Measurements from ENCODE around the gene TENM3. TPM values are rescaled to one million over a fixed set of nuclear protein-coding genes. Genes with fewer than 3 reads are reported as not detected.
A peak's percentile ranks its signal among the peaks of the same experiment; 100 is the strongest.

Gene TENM3
- total RNA-seq, 2 experiments from 2014 or later, result not detected

DNA sequence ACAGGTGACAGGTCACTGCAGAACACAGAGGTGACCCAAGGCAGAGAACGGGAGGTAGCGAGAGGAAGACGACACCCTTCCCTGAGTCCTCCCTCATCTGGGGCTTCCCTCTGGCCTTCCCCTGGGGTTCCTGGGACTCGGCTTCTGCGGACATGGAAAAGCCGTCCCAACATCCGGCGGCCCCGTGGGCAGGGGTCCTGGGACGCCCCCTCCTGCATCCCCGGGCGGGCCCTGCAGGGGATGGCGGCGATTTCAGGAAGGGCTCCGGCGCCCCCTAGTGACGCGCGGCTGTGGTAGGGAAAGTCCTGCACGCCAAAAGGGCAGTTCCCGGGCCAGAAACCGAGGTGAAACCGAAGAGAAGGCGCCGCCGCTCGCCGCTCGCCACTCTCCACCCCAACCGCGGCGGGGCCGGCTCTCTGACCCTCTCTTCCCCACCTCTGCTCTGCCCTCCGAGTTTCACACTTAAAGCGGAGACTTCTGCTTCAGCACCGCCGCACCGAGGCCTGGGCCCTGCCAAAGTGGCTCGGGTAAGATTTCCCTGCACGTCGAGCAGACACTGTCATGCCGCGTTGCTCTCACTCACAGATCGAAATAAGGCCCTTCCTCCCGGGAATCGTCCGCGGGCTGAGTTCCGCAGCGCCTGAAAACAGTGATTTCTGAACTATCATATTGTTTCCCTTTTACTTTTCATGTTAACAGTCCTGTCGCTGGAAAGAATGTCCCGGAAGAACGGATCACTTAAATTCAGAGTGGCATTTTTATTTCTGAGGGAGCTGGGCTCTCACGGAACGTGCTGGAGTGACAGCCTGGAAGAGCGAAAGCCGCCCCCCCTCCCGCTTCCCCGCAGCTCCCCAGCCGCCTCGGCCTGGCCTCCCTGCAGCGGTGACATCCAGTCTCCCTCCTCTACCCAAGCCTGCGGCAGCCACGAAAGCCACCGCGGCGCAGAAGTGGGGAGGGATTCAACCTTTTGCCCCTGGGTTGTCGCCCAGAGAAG is 563.4 kb downstream of the TENM3 start:
- ChIA-PET POLR2A (interaction anchor here (0.6 kb wide), 1 partner anchor 324 kb away, joined by 3 read pairs; no protein-coding TSS in a partner anchor), CTCF (ENCODE audit: unreplicated experiment) (interaction anchor here (0.6 kb wide), 1 partner anchor 609 kb away, joined by 3 read pairs; no protein-coding TSS in a partner anchor)
- BruUV-seq (replicated peaks), result no TSS peak
- Histone ChIP-seq H4K20me1 (ENCODE audit: insufficient read depth, low read length) (no peaks in the 10 kb centered on the region), H2AFZ (ENCODE audit: low read length) (no peak overlapping the region), H3K79me2 (ENCODE audit: insufficient read depth, low read depth, low read length) (no peaks in the 10 kb centered on the region), H3K27ac (ENCODE audit: low read depth, low read length, poor library complexity, severe bottlenecking) (no peak overlapping the region), H3K4me2 (ENCODE audit: low read length) (no peak overlapping the region), H3K36me3 (ENCODE audit: insufficient read depth, low read length) (no peaks in the 10 kb centered on the region), H3K4me3 (ENCODE audit: low read depth, low read length, poor library complexity, severe bottlenecking) (no peak overlapping the region), H3K4me1 (ENCODE audit: insufficient read depth, low read length, poor library complexity, severe bottlenecking) (no peaks in the 10 kb centered on the region), H3K9me2 (ENCODE audit: insufficient read depth, low read length) (no peaks in the 10 kb centered on the region), H3K9me3 (ENCODE audit: low read length) (no peaks in the 10 kb centered on the region)
- peak; percentile 37 for DNase-seq (ENCODE audit: low spot score)
- intact Hi-C loops (cut with micrococcal nuclease; ENCODE audit: unreplicated experiment), result loop anchor here (5.0 kb wide), 1 partner anchor 329 kb away; no protein-coding TSS in a partner anchor
- no peak for TF ChIP-seq EZH2phosphoT487 (IDR thresholded peaks at IDR 0.05; ENCODE audit: borderline replicate concordance, low read depth, low read length)
- TF ChIP-seq, protein P1, sequence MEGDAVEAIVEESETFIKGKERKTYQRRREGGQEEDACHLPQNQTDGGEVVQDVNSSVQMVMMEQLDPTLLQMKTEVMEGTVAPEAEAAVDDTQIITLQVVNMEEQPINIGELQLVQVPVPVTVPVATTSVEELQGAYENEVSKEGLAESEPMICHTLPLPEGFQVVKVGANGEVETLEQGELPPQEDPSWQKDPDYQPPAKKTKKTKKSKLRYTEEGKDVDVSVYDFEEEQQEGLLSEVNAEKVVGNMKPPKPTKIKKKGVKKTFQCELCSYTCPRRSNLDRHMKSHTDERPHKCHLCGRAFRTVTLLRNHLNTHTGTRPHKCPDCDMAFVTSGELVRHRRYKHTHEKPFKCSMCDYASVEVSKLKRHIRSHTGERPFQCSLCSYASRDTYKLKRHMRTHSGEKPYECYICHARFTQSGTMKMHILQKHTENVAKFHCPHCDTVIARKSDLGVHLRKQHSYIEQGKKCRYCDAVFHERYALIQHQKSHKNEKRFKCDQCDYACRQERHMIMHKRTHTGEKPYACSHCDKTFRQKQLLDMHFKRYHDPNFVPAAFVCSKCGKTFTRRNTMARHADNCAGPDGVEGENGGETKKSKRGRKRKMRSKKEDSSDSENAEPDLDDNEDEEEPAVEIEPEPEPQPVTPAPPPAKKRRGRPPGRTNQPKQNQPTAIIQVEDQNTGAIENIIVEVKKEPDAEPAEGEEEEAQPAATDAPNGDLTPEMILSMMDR (conservative IDR thresholded peaks at IDR 0.05; ENCODE audit: low read length), result peak; percentile 78

DNA sequence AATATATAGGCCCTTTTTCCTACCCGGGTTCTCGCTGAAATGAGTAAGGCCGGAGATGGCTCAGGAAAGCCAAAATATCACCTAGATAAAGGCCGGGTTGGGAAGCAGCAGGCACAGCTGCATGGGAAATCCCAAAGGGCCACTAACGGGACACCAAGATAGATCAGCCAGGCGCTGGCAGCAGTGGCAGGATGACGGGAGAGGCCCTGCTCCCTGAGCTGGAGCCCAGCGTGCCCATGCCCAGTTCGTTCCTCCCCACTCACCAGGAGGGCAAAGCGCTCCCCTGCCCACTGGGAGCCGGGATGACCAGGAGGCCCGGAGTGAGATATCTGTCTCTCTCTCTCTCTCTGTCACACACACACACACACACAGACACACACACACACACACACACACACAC is 564.1 kb downstream of the TENM3 start:
- no peaks in the 10 kb centered on the region for H3K9me3 ChIP-seq (ENCODE audit: low read length)
- H3K4me3 ChIP-seq (ENCODE audit: low read depth, low read length, poor library complexity, severe bottlenecking), result no peak overlapping the region
- H3K9me2 ChIP-seq (ENCODE audit: insufficient read depth, low read length), result no peaks in the 10 kb centered on the region
- H3K4me2 ChIP-seq (ENCODE audit: low read length), result no peak overlapping the region
- BruUV-seq (replicated peaks), result no TSS peak
- intact Hi-C loops (cut with micrococcal nuclease; ENCODE audit: unreplicated experiment), result loop anchor here (5.0 kb wide), 1 partner anchor 330 kb away; no protein-coding TSS in a partner anchor
- no peak for DNase-seq (ENCODE audit: low spot score)
- H4K20me1 ChIP-seq (ENCODE audit: insufficient read depth, low read length), result no peaks in the 10 kb centered on the region
- H2AFZ ChIP-seq (ENCODE audit: low read length), result no peak overlapping the region
- no peak for TF ChIP-seq EZH2phosphoT487 (IDR thresholded peaks at IDR 0.05; ENCODE audit: borderline replicate concordance, low read depth, low read length)
- TF ChIP-seq, protein P1 (conservative IDR thresholded peaks at IDR 0.05; ENCODE audit: low read length), result no peak
- ChIA-PET POLR2A (no interaction called here), CTCF (ENCODE audit: unreplicated experiment) (no interaction called here)
- no peaks in the 10 kb centered on the region for H3K4me1 ChIP-seq (ENCODE audit: insufficient read depth, low read length, poor library complexity, severe bottlenecking)
- H3K79me2 ChIP-seq (ENCODE audit: insufficient read depth, low read depth, low read length), result no peaks in the 10 kb centered on the region
- no peak overlapping the region for H3K27ac ChIP-seq (ENCODE audit: low read depth, low read length, poor library complexity, severe bottlenecking)
- H3K36me3 ChIP-seq (ENCODE audit: insufficient read depth, low read length), result no peaks in the 10 kb centered on the region

Measured in OCI-LY7 (cell line).